ENCODE results near the gene RNF2. TPM values are rescaled to one million over a fixed set of nuclear protein-coding genes. Genes with fewer than 3 reads are reported as not detected.
"Not testable (repeated sequence)": the region's sequence is repeated elsewhere in the genome, so short reads cannot be mapped to it uniquely, and the experiment has no call there.

Gene RNF2
- total RNA-seq, 1 donor from 2014 or later: 15.9 TPM

DNA sequence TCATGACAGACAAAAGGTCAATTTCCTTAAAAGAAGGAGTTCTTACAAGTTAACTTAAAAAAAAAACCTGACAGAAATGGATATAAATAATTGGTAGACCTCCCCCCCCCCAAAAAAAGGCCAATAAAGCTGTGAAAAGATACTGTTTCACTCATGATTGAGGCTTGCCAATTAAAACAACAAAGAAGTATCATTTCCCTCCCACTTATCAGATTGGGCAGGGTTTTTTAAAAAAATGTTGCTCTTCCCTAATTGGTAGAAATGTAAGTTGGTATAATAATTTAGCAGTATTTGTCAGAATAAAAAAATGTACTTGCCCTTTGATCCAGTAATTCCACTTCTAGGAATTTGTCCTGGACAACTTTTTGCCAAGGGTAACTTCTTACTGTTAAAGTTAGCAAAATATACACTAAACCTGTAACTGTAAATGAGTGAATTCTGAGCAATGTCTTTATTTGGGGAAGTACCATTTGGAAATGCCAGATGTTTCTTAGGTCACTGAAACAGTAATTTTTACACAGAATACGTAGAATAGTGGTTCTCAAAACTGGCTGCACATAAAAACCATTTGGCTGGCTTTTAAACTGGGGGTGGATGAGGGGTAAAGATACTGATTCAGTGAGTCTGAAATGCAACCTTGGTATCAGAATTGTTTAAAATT lies 17.5 kb downstream of the RNF2 start:
- DNase-seq (no peak), ATAC-seq (no peak)
- Histone ChIP-seq H3K9me3 (no peaks in the 10 kb centered on the region), H3K27ac (no peak overlapping the region), H3K4me3 (no peak overlapping the region), H3K36me3 (no peaks in the 10 kb centered on the region), H3K4me1 (peaks cover 4% of the 10 kb centered on the region), H3K27me3 (no peaks in the 10 kb centered on the region)
- TF ChIP-seq CTCF (IDR thresholded peaks at IDR 0.05): no peak
- intact Hi-C loops (cut with DNase I): no loop called here

- Histone ChIP-seq H3K9me3 (no peaks in the 10 kb centered on the region), H3K4me1 (no peaks in the 10 kb centered on the region), H3K4me3 (no peak overlapping the region), H3K36me3 (no peaks in the 10 kb centered on the region), H3K27me3 (no peaks in the 10 kb centered on the region), H3K27ac (no peak overlapping the region)
- no peak for ATAC-seq
- no peak for TF ChIP-seq CTCF (IDR thresholded peaks at IDR 0.05)
- intact Hi-C loops (cut with DNase I): no loop called here
- DNase-seq: no peak
Observed at GRCh38 chr1:185063719-185064118, 18.4 kb downstream of the RNF2 start.

DNA sequence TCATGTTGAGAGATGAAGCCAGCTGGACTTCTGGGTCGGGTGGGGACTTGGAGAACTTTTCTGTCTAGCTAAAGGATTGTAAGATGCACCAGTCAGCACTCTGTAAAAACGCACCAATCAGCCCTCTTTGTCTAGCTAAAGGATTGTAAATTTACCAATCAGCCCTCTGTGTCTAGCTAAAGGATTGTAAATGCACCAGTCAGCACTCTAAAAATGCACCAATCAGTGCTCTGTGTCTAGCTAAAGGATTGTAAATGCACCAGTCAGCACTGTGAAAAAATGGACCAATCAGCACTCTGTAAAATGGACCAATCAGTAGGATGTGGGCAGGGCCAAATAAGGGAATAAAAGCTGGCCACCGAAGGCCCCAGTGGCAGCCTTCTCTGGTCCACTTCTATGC lies 19.6 kb downstream of the RNF2 start:
- H3K27ac ChIP-seq; H3K27me3 ChIP-seq; H3K9me3 ChIP-seq; DNase-seq; ATAC-seq; intact Hi-C loops (cut with DNase I); H3K4me3 ChIP-seq; H3K36me3 ChIP-seq; H3K4me1 ChIP-seq: not testable (repeated sequence)

- intact Hi-C loops (cut with DNase I): no loop called here
- Histone ChIP-seq H3K27ac (no peak overlapping the region), H3K4me3 (no peak overlapping the region), H3K4me1 (no peaks in the 10 kb centered on the region), H3K9me3 (no peaks in the 10 kb centered on the region), H3K36me3 (no peaks in the 10 kb centered on the region), H3K27me3 (no peaks in the 10 kb centered on the region)
- TF ChIP-seq CTCF (IDR thresholded peaks at IDR 0.05): no peak
- ATAC-seq (no peak), DNase-seq (no peak)
Observed at GRCh38 chr1:185066181-185066580, 20.8 kb downstream of the RNF2 start.

DNA sequence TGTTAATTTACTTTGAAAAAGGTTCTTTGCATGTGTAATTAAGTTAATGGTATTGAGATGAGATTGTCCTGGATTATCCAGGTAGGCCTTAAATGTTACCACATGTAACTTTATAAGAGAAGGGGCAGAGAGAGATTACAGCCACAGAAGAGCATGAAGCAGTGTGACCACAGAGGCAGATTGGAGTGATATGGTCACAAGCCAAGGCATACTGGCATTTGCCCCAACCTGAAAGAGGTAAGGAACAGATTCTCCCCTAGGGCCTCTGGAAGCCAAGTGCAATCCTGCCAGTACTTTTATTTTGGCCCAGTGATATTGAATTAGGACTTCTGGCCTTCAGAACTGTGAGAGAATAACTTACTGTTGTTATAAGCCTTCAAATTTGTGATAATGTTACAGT lies 23.0 kb downstream of the RNF2 start:
- ATAC-seq: no peak
- no peaks in the 10 kb centered on the region for H3K36me3 ChIP-seq
- DNase-seq: no peak
- H3K4me3 ChIP-seq: no peak overlapping the region
- H3K9me3 ChIP-seq: no peaks in the 10 kb centered on the region
- no peaks in the 10 kb centered on the region for H3K27me3 ChIP-seq
- TF ChIP-seq CTCF (IDR thresholded peaks at IDR 0.05): no peak
- H3K4me1 ChIP-seq: no peaks in the 10 kb centered on the region
- intact Hi-C loops (cut with DNase I): no loop called here
- no peak overlapping the region for H3K27ac ChIP-seq

DNA sequence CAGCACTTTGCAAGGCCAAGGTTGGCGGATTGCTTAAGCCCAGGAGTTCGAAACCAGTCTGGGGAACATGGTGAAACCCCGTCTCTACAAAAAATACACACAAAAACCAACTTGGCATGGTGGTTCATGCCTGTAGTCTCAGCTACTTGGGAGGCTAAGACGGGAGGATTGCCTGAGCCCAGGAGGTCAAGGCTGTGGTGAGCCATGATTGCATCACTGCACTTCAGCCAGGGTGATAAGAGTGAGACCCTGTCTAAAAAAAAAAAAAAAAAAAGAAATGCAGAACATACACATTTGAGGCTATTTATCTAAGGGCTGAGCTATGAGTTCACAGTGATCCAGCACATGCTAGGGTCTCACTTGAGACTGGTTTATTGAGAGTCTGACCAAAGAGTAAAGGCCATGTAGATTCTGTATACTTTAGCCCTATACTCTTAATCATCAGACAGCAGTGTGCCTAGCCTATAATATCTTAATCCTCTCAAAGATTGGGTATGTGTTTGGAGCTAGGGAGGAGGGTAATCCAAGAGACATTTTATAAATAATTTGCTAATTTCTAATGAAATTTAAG lies 23.9 kb downstream of the RNF2 start:
- H3K4me3 ChIP-seq: no peak overlapping the region
- H3K9me3 ChIP-seq: no peaks in the 10 kb centered on the region
- H3K4me1 ChIP-seq: no peaks in the 10 kb centered on the region
- intact Hi-C loops (cut with DNase I): no loop called here
- H3K27ac ChIP-seq: no peak overlapping the region
- TF ChIP-seq CTCF (IDR thresholded peaks at IDR 0.05): no peak
- no peaks in the 10 kb centered on the region for H3K27me3 ChIP-seq
- H3K36me3 ChIP-seq: no peaks in the 10 kb centered on the region
- no peak for ATAC-seq
- DNase-seq: no peak
